GM19372 (cell line): ENCODE results near the gene RET.
A peak's percentile ranks its signal among the peaks of the same experiment; 100 is the strongest.

Experiments
- ATAC-seq: cut with Tn5 transposase; IDR thresholded peaks from one replicate; pipeline ENCODE4 v1.9.1; 2021; ENCODE audit warnings: mild to moderate bottlenecking, low read depth, moderate library complexity; ENCODE audit not compliant: unreplicated experiment

Gene RET

GRCh38 chr10:43118631-43119415 lies 42.0 kb downstream of the RET start:
- ATAC-seq = no peak

- no peak for ATAC-seq
Observed at GRCh38 chr10:43119416-43120115, 42.7 kb downstream of the RET start.

GRCh38 chr10:43120116-43120928 lies 43.5 kb downstream of the RET start:
- peak; percentile 14 for ATAC-seq

- ATAC-seq = peak; percentile 94
Observed at GRCh38 chr10:43120929-43121314, 44.1 kb downstream of the RET start.

- ATAC-seq = no peak
Observed at GRCh38 chr10:43121444-43121843, 44.6 kb downstream of the RET start.

- ATAC-seq = no peak
Observed at GRCh38 chr10:43122096-43122495, 45.2 kb downstream of the RET start.

GRCh38 chr10:43122826-43123225 lies 46.0 kb downstream of the RET start:
- ATAC-seq = no peak

- ATAC-seq = no peak
Observed at GRCh38 chr10:43123361-43124093, 46.7 kb downstream of the RET start.

- ATAC-seq = no peak
Observed at GRCh38 chr10:43124094-43124521, 47.2 kb downstream of the RET start.

GRCh38 chr10:43124574-43125273 lies 47.9 kb downstream of the RET start:
- no peak for ATAC-seq

- no peak for ATAC-seq
Observed at GRCh38 chr10:43125274-43125845, 48.5 kb downstream of the RET start.

- no peak for ATAC-seq
Observed at GRCh38 chr10:43125881-43126731, 49.2 kb downstream of the RET start.

- ATAC-seq = no peak
Observed at GRCh38 chr10:43126759-43127424, 50.0 kb downstream of the RET start.

GRCh38 chr10:43127442-43127841 lies 50.6 kb downstream of the RET start:
- ATAC-seq = no peak

GRCh38 chr10:43128331-43128730 lies 51.5 kb downstream of the RET start:
- no peak for ATAC-seq

GRCh38 chr10:43128958-43129706 lies 52.3 kb downstream of the RET start:
- peak; percentile 58 for ATAC-seq

- ATAC-seq = no peak
Observed at GRCh38 chr10:43130770-43131171, 53.9 kb downstream of the RET start.
